Upper lobe of left lung (tissue), 4 donors: ENCODE data around the gene MICALL1.

Source experiments
- EP300 ChIP-seq, 4 donors: sonication (generic); formaldehyde crosslinking; IDR thresholded peaks; one replicate each; pipeline ENCODE4 v1.5.1; 2017; ENCODE audit warnings: antibody characterized with exemption in 4 of 4, control low read depth in 2 of 4
- POLR2A ChIP-seq, 4 donors: fragments of 450-650 bp; IDR thresholded peaks; one replicate each; pipeline ENCODE4 v1.5.1; 2016 to 2017; ENCODE audit warnings: antibody characterized with exemption in 4 of 4, mild to moderate bottlenecking in 2 of 4
- POLR2AphosphoS5 ChIP-seq, 2 donors: sonication (generic); formaldehyde crosslinking; IDR thresholded peaks; one replicate each; pipeline ENCODE4 v1.5.1; 2017; ENCODE audit warnings: antibody characterized with exemption in 2 of 2
- TF ChIP-seq, protein P1 (sequence below), 6 experiments: fragments of 450-650 bp in 4 of 6; fragments of 200-600 bp in 2 of 6; sonication (generic) in 2 of 6; IDR thresholded peaks; one replicate each; pipeline ENCODE4 v1.5.1; 2016 to 2019; ENCODE audit warnings: antibody characterized with exemption in 6 of 6

DNA sequence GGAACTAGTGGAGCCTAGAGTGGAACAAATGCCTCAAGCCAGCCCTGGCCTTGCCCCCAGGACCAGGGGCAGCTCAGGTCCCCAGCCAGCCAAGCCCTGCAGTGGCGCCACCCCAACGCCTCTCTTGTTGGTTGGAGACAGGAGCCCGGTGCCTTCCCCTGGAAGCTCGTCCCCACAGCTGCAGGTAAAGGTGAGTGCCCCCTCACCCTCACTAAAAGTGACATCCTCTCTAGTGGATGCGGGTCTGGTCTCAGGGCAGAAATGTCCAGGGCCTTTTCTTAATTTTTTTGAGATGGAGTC, 21.5 kb downstream of the MICALL1 start:
- TF ChIP-seq, protein P1, sequence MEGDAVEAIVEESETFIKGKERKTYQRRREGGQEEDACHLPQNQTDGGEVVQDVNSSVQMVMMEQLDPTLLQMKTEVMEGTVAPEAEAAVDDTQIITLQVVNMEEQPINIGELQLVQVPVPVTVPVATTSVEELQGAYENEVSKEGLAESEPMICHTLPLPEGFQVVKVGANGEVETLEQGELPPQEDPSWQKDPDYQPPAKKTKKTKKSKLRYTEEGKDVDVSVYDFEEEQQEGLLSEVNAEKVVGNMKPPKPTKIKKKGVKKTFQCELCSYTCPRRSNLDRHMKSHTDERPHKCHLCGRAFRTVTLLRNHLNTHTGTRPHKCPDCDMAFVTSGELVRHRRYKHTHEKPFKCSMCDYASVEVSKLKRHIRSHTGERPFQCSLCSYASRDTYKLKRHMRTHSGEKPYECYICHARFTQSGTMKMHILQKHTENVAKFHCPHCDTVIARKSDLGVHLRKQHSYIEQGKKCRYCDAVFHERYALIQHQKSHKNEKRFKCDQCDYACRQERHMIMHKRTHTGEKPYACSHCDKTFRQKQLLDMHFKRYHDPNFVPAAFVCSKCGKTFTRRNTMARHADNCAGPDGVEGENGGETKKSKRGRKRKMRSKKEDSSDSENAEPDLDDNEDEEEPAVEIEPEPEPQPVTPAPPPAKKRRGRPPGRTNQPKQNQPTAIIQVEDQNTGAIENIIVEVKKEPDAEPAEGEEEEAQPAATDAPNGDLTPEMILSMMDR (IDR thresholded peaks at IDR 0.05), result no peak
- TF ChIP-seq POLR2A (IDR thresholded peaks at IDR 0.05) (no peak), EP300 (IDR thresholded peaks at IDR 0.05) (no peak), POLR2AphosphoS5 (IDR thresholded peaks at IDR 0.05) (no peak)
